WTC11 (cell line): ENCODE data around the gene CDKL2. TPM values are rescaled to one million over a fixed set of nuclear protein-coding genes. Genes with fewer than 3 reads are reported as not detected.
"Not testable (repeated sequence)": the region's sequence is repeated elsewhere in the genome, so short reads cannot be mapped to it uniquely, and the experiment has no call there.

Experiments used
- ATAC-seq: fragments of 200-7000 bp; cut with Tn5 transposase; 2 replicates; pipeline ENCODE4 v1.10.0; 2021; ENCODE audit warnings: mild to moderate bottlenecking, moderate library complexity
- CTCF ChIA-PET: fragments of 300-600 bp; sonication (Branson Sonifier 250); formaldehyde crosslinking; loops from one replicate; lab custom pipeline; 2021; ENCODE audit warnings: antibody characterized with exemption; lab: Charles Lee
- POLR2A ChIA-PET: fragments of 350-600 bp; sonication (Branson Sonifier 250); formaldehyde crosslinking; loops from one replicate; lab custom pipeline; 2021; ENCODE audit warnings: antibody characterized with exemption; lab: Charles Lee
- DNase-seq: peaks from one replicate; pipeline ENCODE4 v3.0.0; 2021; ENCODE audit warnings: low spot score
- H3K27ac Mint-ChIP-seq: 2 replicates; pipeline ENCODE4 v1.8.0; 2021; ENCODE audit warnings: mixed read lengths
- H3K27me3 Mint-ChIP-seq: 2 replicates; pipeline ENCODE4 v1.8.0; 2021; ENCODE audit warnings: low read depth, mild to moderate bottlenecking, moderate library complexity, mixed read lengths
- H3K36me3 Mint-ChIP-seq: 2 replicates; pipeline ENCODE4 v1.8.0; 2021; ENCODE audit warnings: mixed read lengths
- H3K4me1 Mint-ChIP-seq: 2 replicates; pipeline ENCODE4 v1.8.0; 2022; ENCODE audit warnings: mixed read lengths
- H3K4me3 Mint-ChIP-seq: 2 replicates; pipeline ENCODE4 v1.8.0; 2021; ENCODE audit warnings: mild to moderate bottlenecking, moderate library complexity, mixed read lengths
- H3K9me3 Mint-ChIP-seq: 2 replicates; pipeline ENCODE4 v1.8.0; 2021; ENCODE audit warnings: mixed read lengths
- ARID4B ChIP-seq: sonication (generic); formaldehyde crosslinking; IDR thresholded peaks from 2 replicates; pipeline ENCODE4 v1.8.0; 2023; ENCODE audit warnings: missing genetic modification reagents, mild to moderate bottlenecking, borderline replicate concordance
- CREM ChIP-seq: sonication (generic); formaldehyde crosslinking; IDR thresholded peaks from 2 replicates; pipeline ENCODE4 v1.8.1; 2022; ENCODE audit warnings: mild to moderate bottlenecking, missing genetic modification reagents, moderate library complexity
- ESRRA ChIP-seq: sonication (generic); formaldehyde crosslinking; IDR thresholded peaks from 2 replicates; pipeline ENCODE4 v1.8.1; 2022; ENCODE audit warnings: mild to moderate bottlenecking, missing genetic modification reagents, borderline replicate concordance
- JUN ChIP-seq: sonication (generic); formaldehyde crosslinking; IDR thresholded peaks from 2 replicates; pipeline ENCODE4 v1.8.0; 2023; ENCODE audit warnings: mild to moderate bottlenecking, missing genetic modification reagents
- KAT7 ChIP-seq: sonication (generic); formaldehyde crosslinking; IDR thresholded peaks from 2 replicates; pipeline ENCODE4 v1.8.1; 2023; ENCODE audit warnings: missing genetic modification reagents, mild to moderate bottlenecking, borderline replicate concordance
- NFYB ChIP-seq: sonication (generic); formaldehyde crosslinking; conservative IDR thresholded peaks from 2 replicates; pipeline ENCODE4 v1.8.0; 2022; ENCODE audit warnings: low read depth, missing genetic modification reagents
- PREB ChIP-seq: sonication (generic); formaldehyde crosslinking; IDR thresholded peaks from 2 replicates; pipeline ENCODE4 v1.8.1; 2022; ENCODE audit warnings: mild to moderate bottlenecking, missing genetic modification reagents, moderate library complexity, borderline replicate concordance
- SMAD4 ChIP-seq: sonication (generic); formaldehyde crosslinking; IDR thresholded peaks from 2 replicates; pipeline ENCODE4 v1.8.0; 2022; ENCODE audit warnings: mild to moderate bottlenecking, missing genetic modification reagents
- TEAD4 ChIP-seq: sonication (generic); formaldehyde crosslinking; IDR thresholded peaks from 2 replicates; pipeline ENCODE4 v1.8.0; 2022; ENCODE audit warnings: mild to moderate bottlenecking, missing genetic modification reagents
- ZMAT4 ChIP-seq: fragments of 250-450 bp; sonication (Bioruptor Pico); IDR thresholded peaks from 2 replicates; pipeline ENCODE4 v1.9.0; 2021; ENCODE audit warnings: mild to moderate bottlenecking
- ZNF232 ChIP-seq: sonication (generic); formaldehyde crosslinking; IDR thresholded peaks from 2 replicates; pipeline ENCODE4 v1.8.0; 2022; ENCODE audit warnings: mild to moderate bottlenecking, missing genetic modification reagents
- ZNF396 ChIP-seq: fragments of 250-450 bp; sonication (Bioruptor Pico); IDR thresholded peaks from 2 replicates; pipeline ENCODE4 v1.8.0; 2021; ENCODE audit warnings: mild to moderate bottlenecking, moderate library complexity, borderline replicate concordance
- total RNA-seq: library from RNA; stranded (reverse); gene quantifications from 3 replicates; pipeline ENCODE4 v1.2.3, GENCODE V29; 2021
- TF ChIP-seq, protein P1 (sequence below): fragments of 250-450 bp; sonication (Bioruptor Pico); IDR thresholded peaks from 2 replicates; pipeline ENCODE4 v1.9.0; 2021; ENCODE audit warnings: mild to moderate bottlenecking

Gene CDKL2
- total RNA-seq, 1 experiment from 2014 or later: 1.7 TPM

GRCh38 chr4:75542824-75543223, 87.5 kb downstream of the CDKL2 start:
- ATAC-seq (no peak), DNase-seq (no peak)
- no peak overlapping the region for H3K27ac Mint-ChIP-seq
- ChIA-PET CTCF (interaction anchor here (0.6 kb wide), 1 partner anchor 305 kb away, joined by 3 read pairs; no protein-coding TSS in a partner anchor), POLR2A (no interaction called here)
- no peaks in the 10 kb centered on the region for H3K36me3 Mint-ChIP-seq
- TF ChIP-seq KAT7 (CRISPR knock-in tag) (no peak), ZNF232 (no peak), PREB (CRISPR knock-in tag) (no peak), ESRRA (CRISPR knock-in tag) (no peak), ZNF396 (no peak), TEAD4 (CRISPR knock-in tag) (no peak), ZMAT4 (CRISPR knock-in tag) (no peak), JUN (CRISPR knock-in tag) (no peak), SMAD4 (CRISPR knock-in tag) (no peak), NFYB (CRISPR knock-in tag) (no peak), ARID4B (CRISPR knock-in tag) (no peak), CREM (CRISPR knock-in tag) (no peak)
- TF ChIP-seq, protein P1, sequence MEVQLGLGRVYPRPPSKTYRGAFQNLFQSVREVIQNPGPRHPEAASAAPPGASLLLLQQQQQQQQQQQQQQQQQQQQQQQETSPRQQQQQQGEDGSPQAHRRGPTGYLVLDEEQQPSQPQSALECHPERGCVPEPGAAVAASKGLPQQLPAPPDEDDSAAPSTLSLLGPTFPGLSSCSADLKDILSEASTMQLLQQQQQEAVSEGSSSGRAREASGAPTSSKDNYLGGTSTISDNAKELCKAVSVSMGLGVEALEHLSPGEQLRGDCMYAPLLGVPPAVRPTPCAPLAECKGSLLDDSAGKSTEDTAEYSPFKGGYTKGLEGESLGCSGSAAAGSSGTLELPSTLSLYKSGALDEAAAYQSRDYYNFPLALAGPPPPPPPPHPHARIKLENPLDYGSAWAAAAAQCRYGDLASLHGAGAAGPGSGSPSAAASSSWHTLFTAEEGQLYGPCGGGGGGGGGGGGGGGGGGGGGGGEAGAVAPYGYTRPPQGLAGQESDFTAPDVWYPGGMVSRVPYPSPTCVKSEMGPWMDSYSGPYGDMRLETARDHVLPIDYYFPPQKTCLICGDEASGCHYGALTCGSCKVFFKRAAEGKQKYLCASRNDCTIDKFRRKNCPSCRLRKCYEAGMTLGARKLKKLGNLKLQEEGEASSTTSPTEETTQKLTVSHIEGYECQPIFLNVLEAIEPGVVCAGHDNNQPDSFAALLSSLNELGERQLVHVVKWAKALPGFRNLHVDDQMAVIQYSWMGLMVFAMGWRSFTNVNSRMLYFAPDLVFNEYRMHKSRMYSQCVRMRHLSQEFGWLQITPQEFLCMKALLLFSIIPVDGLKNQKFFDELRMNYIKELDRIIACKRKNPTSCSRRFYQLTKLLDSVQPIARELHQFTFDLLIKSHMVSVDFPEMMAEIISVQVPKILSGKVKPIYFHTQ: no peak
- H3K4me1 Mint-ChIP-seq: no peaks in the 10 kb centered on the region
- no peak overlapping the region for H3K4me3 Mint-ChIP-seq
- no peaks in the 10 kb centered on the region for H3K9me3 Mint-ChIP-seq
- no peaks in the 10 kb centered on the region for H3K27me3 Mint-ChIP-seq

DNA sequence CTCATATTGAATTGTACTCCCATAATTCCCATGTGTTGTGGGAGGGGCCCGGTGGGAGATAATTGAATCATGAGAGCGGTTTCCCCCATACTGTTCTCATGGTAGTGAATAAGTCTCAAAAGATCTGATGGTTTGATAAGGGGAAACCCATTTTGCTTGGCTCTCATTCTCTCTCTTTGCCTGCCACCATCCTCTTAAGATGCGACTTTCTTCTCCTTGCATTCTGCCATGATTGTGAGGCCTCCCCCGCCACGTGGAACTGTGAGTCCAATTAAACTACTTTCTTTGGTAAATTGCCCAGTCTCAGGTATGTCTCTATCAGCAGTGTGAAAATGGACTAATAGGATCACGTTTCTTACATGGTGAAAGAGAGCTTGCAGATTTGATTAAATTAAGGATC, 93.0 kb downstream of the CDKL2 start:
- Mint-ChIP-seq H3K9me3 (peaks cover 19% of the 10 kb centered on the region), H3K36me3 (peaks cover 21% of the 10 kb centered on the region)
- H3K27me3 Mint-ChIP-seq, H3K27ac Mint-ChIP-seq, DNase-seq, H3K4me1 Mint-ChIP-seq, ATAC-seq, CTCF ChIA-PET, H3K4me3 Mint-ChIP-seq, POLR2A ChIA-PET: not testable (repeated sequence)

DNA sequence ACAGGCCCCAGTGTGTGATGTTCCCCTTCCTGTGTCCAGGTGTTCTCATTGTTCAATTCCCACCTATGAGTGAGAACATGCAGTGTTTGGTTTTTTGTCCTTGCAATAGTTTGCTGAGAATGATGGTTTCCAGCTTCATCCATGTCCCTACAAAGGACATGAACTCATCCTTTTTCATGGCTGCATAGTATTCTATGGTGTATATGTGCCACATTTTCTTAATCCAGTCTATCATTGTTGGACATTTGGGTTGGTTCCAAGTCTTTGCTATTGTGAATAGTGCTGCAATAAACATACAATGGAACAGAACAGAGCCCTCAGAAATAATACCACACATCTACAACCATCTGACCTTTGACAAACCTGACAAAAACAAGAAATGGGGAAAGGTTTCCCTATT, 96.4 kb downstream of the CDKL2 start:
- H3K27ac Mint-ChIP-seq, POLR2A ChIA-PET, H3K4me1 Mint-ChIP-seq, H3K4me3 Mint-ChIP-seq, DNase-seq, ATAC-seq, CTCF ChIA-PET, H3K27me3 Mint-ChIP-seq: not testable (repeated sequence)
- Mint-ChIP-seq H3K9me3 (peaks cover 38% of the 10 kb centered on the region), H3K36me3 (peaks cover 45% of the 10 kb centered on the region)

GRCh38 chr4:75533339-75533887, 96.9 kb downstream of the CDKL2 start:
- POLR2A ChIA-PET, H3K4me1 Mint-ChIP-seq, H3K27me3 Mint-ChIP-seq, ATAC-seq, H3K4me3 Mint-ChIP-seq, DNase-seq, H3K27ac Mint-ChIP-seq, CTCF ChIA-PET: not testable (repeated sequence)
- H3K9me3 Mint-ChIP-seq: peaks cover 38% of the 10 kb centered on the region
- peaks cover 45% of the 10 kb centered on the region for H3K36me3 Mint-ChIP-seq

GRCh38 chr4:75531536-75532143, 98.7 kb downstream of the CDKL2 start:
- H3K4me1 Mint-ChIP-seq, H3K4me3 Mint-ChIP-seq, H3K27me3 Mint-ChIP-seq, ATAC-seq, H3K27ac Mint-ChIP-seq, DNase-seq, CTCF ChIA-PET: not testable (repeated sequence)
- Mint-ChIP-seq H3K9me3 (peaks cover 38% of the 10 kb centered on the region), H3K36me3 (peaks cover 59% of the 10 kb centered on the region)
- POLR2A ChIA-PET: interaction anchor here (1.2 kb wide), 1 partner anchor 17 kb away, joined by 3 read pairs; the partner anchor contains the start of genes RCHY1 and THAP6
